GM12878 (cell line): ENCODE data around the gene CARMIL3.

Experiments
- CTCF ChIP-seq, 3 experiments: IDR thresholded peaks in 2 of 3; conservative IDR thresholded peaks in 1 of 3; 2 replicates each; pipeline ENCODE4 v1.5.1; 2011; ENCODE audit warnings: low read depth in 3 of 3, low read length in 3 of 3, mild to moderate bottlenecking in 3 of 3, control low read depth in 2 of 3, moderate library complexity in 2 of 3, inconsistent platforms in 1 of 3, mixed read lengths in 1 of 3; ENCODE audit not compliant: control insufficient read depth in 2 of 3, insufficient read depth in 1 of 3; ENCODE audit errors: extremely low read depth in 1 of 3
- DPF2 ChIP-seq: fragments of 450-650 bp; IDR thresholded peaks from 2 replicates; pipeline ENCODE4 v1.6.1; 2017; ENCODE audit warnings: mild to moderate bottlenecking
- EGR1 ChIP-seq, 2 experiments: IDR thresholded peaks; 1 replicate in 1 of 2; 2 replicates in 1 of 2; pipeline ENCODE4 v1.6.1; 2011 to 2012; ENCODE audit warnings: low read depth in 2 of 2, low read length in 2 of 2, borderline replicate concordance in 1 of 2, mild to moderate bottlenecking in 1 of 2, moderate library complexity in 1 of 2
- ETV6 ChIP-seq, 2 experiments: fragments of 450-650 bp in 1 of 2; IDR thresholded peaks in 1 of 2; conservative IDR thresholded peaks in 1 of 2; 2 replicates each; pipeline ENCODE4 v1.6.1; 2014; ENCODE audit warnings: antibody characterized with exemption in 1 of 2, borderline replicate concordance in 1 of 2, low read depth in 1 of 2, mild to moderate bottlenecking in 1 of 2, moderate library complexity in 1 of 2
- HCFC1 ChIP-seq: fragments of 150-350 bp; IDR thresholded peaks from 2 replicates; pipeline ENCODE4 v1.6.1; 2014; ENCODE audit warnings: low read length
- LARP7 ChIP-seq: fragments of 450-650 bp; IDR thresholded peaks from 2 replicates; pipeline ENCODE4 v1.6.1; 2017; ENCODE audit warnings: mild to moderate bottlenecking
- MAX ChIP-seq: IDR thresholded peaks from 2 replicates; pipeline ENCODE4 v1.6.1; 2012; ENCODE audit warnings: low read depth, low read length, improper control_type of control experiment
- NRF1 ChIP-seq: conservative IDR thresholded peaks from 2 replicates; pipeline ENCODE4 v1.6.1; 2011; ENCODE audit warnings: mild to moderate bottlenecking, low read depth, low read length, improper control_type of control experiment
- SP1 ChIP-seq: IDR thresholded peaks from one replicate; pipeline ENCODE4 v1.6.1; 2011; ENCODE audit warnings: low read depth, low read length
- SPI1 ChIP-seq: IDR thresholded peaks from 2 replicates; pipeline ENCODE4 v1.6.1; 2011; ENCODE audit warnings: low read depth, mild to moderate bottlenecking, low read length, moderate library complexity, borderline replicate concordance; ENCODE audit not compliant: insufficient read depth
- ZBTB4 ChIP-seq: fragments of 450-650 bp; formaldehyde crosslinking; IDR thresholded peaks from 2 replicates; pipeline ENCODE4 v1.4.0; 2022; ENCODE audit warnings: mild to moderate bottlenecking, moderate library complexity
- ZNF687 ChIP-seq: fragments of 450-650 bp; IDR thresholded peaks from 2 replicates; pipeline ENCODE4 v1.6.1; 2017; ENCODE audit warnings: mild to moderate bottlenecking, moderate library complexity

GRCh38 chr14:24083462-24083861, 31.7 kb downstream of the CARMIL3 start:
- TF ChIP-seq MAX (no peak), SPI1 (no peak), ZNF687 (no peak), NRF1 (no peak), SP1 (no peak), DPF2 (no peak), HCFC1 (no peak), CTCF (IDR thresholded peaks at IDR 0.05 in 2 of 3, conservative IDR thresholded peaks at IDR 0.05 in 1 of 3; ENCODE audit: control insufficient read depth in 2 of 3, extremely low read depth in 1 of 3, insufficient read depth in 1 of 3, low read depth in 3 of 3, low read length in 3 of 3) (no peak), ZBTB4 (no peak), ETV6 (conservative IDR thresholded peaks at IDR 0.05 in 1 of 2, IDR thresholded peaks at IDR 0.05 in 1 of 2; ENCODE audit: borderline replicate concordance in 1 of 2, low read depth in 1 of 2) (no peak), EGR1 (IDR thresholded peaks at IDR 0.05; ENCODE audit: borderline replicate concordance in 1 of 2, low read depth in 2 of 2, low read length in 2 of 2) (no peak), LARP7 (no peak)
